K562 (cell line): Measurements from ENCODE around the gene MRPS10. TPM values are rescaled to one million over a fixed set of nuclear protein-coding genes. Genes with fewer than 3 reads are reported as not detected.

Experiments used
- E2F4 ChIP-seq: sonication (generic); formaldehyde crosslinking; IDR thresholded peaks from 2 replicates; pipeline ENCODE4 v1.8.0; 2022; ENCODE audit warnings: mild to moderate bottlenecking, low read depth, missing genetic modification reagents
- MGA ChIP-seq: fragments of 450-650 bp; IDR thresholded peaks from 2 replicates; pipeline ENCODE4 v1.6.1; 2016; ENCODE audit warnings: mild to moderate bottlenecking, moderate library complexity
- NR2C2 ChIP-seq, 2 experiments: fragments of 200-800 bp in 1 of 2; sonication (Bioruptor generic) in 1 of 2; sonication (generic) in 1 of 2; formaldehyde crosslinking in 1 of 2; IDR thresholded peaks; 2 replicates each; pipeline versions ENCODE4 v1.6.1 to v1.8.0; 2016 to 2022; ENCODE audit warnings: mild to moderate bottlenecking in 1 of 2, missing compliant biosample characterization in 1 of 2, missing genetic modification characterization in 1 of 2, missing genetic modification reagents in 1 of 2
- RAD51 ChIP-seq: fragments of 450-650 bp; IDR thresholded peaks from 2 replicates; pipeline ENCODE4 v1.7.1; 2016; ENCODE audit warnings: low read depth, mild to moderate bottlenecking, borderline replicate concordance
- ZNF384 ChIP-seq: IDR thresholded peaks from 2 replicates; pipeline ENCODE4 v1.6.1; 2012; ENCODE audit warnings: low read depth, low read length, improper control_type of control experiment
- polyA plus RNA-seq, 8 experiments: library from polyadenylated mRNA; depleted of rRNA in 4 of 8; stranded (reverse) in 5 of 8; unstranded in 3 of 8; fragments of >200 nt; fragmentation: Nextera tagmentation in 2 of 8; fragmentation: Illumina TruSeq in 1 of 8; extraction: Ambion mirVana in 2 of 8; extraction: Trizol in 1 of 8; gene quantifications; 2 replicates each; pipeline versions ENCODE4 v1.2.1 to v1.2.3, GENCODE V29; 2011 to 2014; ENCODE audit warnings: inconsistent platforms in 1 of 8, missing spikeins in 1 of 8
- total RNA-seq, 7 experiments: library from RNA; depleted of rRNA in 6 of 7; stranded (reverse); fragments of >200 nt in 6 of 7; fragmentation: Illumina TruSeq in 2 of 7; extraction: Trizol in 2 of 7; gene quantifications; 2 replicates each; pipeline versions ENCODE4 v1.2.1 to v1.2.3, GENCODE V29; 2011 to 2021; ENCODE audit warnings: low replicate concordance in 1 of 7
- TF ChIP-seq, protein P1 (sequence below): fragments of 450-650 bp; IDR thresholded peaks from 2 replicates; pipeline ENCODE4 v1.6.1; 2014; ENCODE audit warnings: low read depth, mild to moderate bottlenecking, moderate library complexity, borderline replicate concordance
- TF ChIP-seq, protein P2 (sequence below): fragments of 450-650 bp; conservative IDR thresholded peaks from 2 replicates; pipeline ENCODE4 v1.6.1; 2016; ENCODE audit warnings: missing genetic modification characterization, low read depth, mild to moderate bottlenecking, control low read depth, missing compliant biosample characterization

Gene MRPS10
- total and polyA plus RNA-seq, 9 of the 15 experiments (the other 6 are each of a cell fraction or from before 2014, with no cell fraction given): 48.6 to 166 (median 93.7) TPM

GRCh38 chr6:42217519-42218367 lies at the start of gene MRPS10 (continued):
- TF ChIP-seq MGA (no peak), ZNF384 (no peak), NR2C2 (CRISPR knock-in tag; IDR thresholded peaks at IDR 0.05) (peak; percentile 100), NR2C2 (tag; IDR thresholded peaks at IDR 0.05) (peak; percentile 100), E2F4 (CRISPR knock-in tag) (no peak), RAD51 (no peak)
- TF ChIP-seq, protein P1, sequence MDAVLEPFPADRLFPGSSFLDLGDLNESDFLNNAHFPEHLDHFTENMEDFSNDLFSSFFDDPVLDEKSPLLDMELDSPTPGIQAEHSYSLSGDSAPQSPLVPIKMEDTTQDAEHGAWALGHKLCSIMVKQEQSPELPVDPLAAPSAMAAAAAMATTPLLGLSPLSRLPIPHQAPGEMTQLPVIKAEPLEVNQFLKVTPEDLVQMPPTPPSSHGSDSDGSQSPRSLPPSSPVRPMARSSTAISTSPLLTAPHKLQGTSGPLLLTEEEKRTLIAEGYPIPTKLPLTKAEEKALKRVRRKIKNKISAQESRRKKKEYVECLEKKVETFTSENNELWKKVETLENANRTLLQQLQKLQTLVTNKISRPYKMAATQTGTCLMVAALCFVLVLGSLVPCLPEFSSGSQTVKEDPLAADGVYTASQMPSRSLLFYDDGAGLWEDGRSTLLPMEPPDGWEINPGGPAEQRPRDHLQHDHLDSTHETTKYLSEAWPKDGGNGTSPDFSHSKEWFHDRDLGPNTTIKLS: peak; percentile 93
- TF ChIP-seq, protein P2, sequence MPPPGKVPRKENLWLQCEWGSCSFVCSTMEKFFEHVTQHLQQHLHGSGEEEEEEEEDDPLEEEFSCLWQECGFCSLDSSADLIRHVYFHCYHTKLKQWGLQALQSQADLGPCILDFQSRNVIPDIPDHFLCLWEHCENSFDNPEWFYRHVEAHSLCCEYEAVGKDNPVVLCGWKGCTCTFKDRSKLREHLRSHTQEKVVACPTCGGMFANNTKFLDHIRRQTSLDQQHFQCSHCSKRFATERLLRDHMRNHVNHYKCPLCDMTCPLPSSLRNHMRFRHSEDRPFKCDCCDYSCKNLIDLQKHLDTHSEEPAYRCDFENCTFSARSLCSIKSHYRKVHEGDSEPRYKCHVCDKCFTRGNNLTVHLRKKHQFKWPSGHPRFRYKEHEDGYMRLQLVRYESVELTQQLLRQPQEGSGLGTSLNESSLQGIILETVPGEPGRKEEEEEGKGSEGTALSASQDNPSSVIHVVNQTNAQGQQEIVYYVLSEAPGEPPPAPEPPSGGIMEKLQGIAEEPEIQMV (tag): no peak
